Upper lobe of right lung (tissue), 1 donor: ENCODE results near the gene SNRNP25. TPM values are rescaled to one million over a fixed set of nuclear protein-coding genes. Genes with fewer than 3 reads are reported as not detected.

ENCODE experiments used
- ATAC-seq: fragments of 200-7000 bp; cut with Tn5 transposase; one replicate; pipeline ENCODE4 v1.9.1; 2020; ENCODE audit warnings: mild to moderate bottlenecking, moderate library complexity
- DNase-seq: peaks from one replicate; pipeline ENCODE4 v3.0.0-alpha.2; 2020
- H3K27ac ChIP-seq: fragments of 200-600 bp; one replicate; pipeline ENCODE4 v1.8.0; 2022
- H3K27me3 ChIP-seq: fragments of 200-600 bp; one replicate; pipeline ENCODE4 v1.8.0; 2022; ENCODE audit warnings: mild to moderate bottlenecking
- H3K36me3 ChIP-seq: fragments of 200-600 bp; one replicate; pipeline ENCODE4 v1.8.0; 2022
- H3K4me1 ChIP-seq: fragments of 200-600 bp; one replicate; pipeline ENCODE4 v1.8.0; 2022
- H3K4me3 ChIP-seq: fragments of 200-600 bp; one replicate; pipeline ENCODE4 v1.8.0; 2022; ENCODE audit warnings: mild to moderate bottlenecking
- H3K9me3 ChIP-seq: fragments of 200-600 bp; one replicate; pipeline ENCODE4 v1.8.0; 2022
- intact Hi-C: fragments of 100-400 bp; cut with DNase I; formaldehyde crosslinking; loops from one replicate; pipeline ENCODE4 v1.11.0; 2022
- total RNA-seq: library from RNA; stranded (reverse); fragmentation: NEBNext Ultra II Directional; extraction: Animal tissue kit (Norgen Biotek cat#: 25700); gene quantifications from one replicate; pipeline ENCODE4 v1.2.1, GENCODE V29; 2021
- TF ChIP-seq, protein P1 (sequence below): fragments of 200-600 bp; IDR thresholded peaks from one replicate; pipeline ENCODE4 v1.8.0; 2022; ENCODE audit warnings: antibody characterized with exemption
- donor health status: DM: no; HTN: yes; CAD: no; lungs with severe emphysema.

The SNRNP25 gene
- total RNA-seq, 1 donor from 2014 or later = 11.6 TPM

DNA sequence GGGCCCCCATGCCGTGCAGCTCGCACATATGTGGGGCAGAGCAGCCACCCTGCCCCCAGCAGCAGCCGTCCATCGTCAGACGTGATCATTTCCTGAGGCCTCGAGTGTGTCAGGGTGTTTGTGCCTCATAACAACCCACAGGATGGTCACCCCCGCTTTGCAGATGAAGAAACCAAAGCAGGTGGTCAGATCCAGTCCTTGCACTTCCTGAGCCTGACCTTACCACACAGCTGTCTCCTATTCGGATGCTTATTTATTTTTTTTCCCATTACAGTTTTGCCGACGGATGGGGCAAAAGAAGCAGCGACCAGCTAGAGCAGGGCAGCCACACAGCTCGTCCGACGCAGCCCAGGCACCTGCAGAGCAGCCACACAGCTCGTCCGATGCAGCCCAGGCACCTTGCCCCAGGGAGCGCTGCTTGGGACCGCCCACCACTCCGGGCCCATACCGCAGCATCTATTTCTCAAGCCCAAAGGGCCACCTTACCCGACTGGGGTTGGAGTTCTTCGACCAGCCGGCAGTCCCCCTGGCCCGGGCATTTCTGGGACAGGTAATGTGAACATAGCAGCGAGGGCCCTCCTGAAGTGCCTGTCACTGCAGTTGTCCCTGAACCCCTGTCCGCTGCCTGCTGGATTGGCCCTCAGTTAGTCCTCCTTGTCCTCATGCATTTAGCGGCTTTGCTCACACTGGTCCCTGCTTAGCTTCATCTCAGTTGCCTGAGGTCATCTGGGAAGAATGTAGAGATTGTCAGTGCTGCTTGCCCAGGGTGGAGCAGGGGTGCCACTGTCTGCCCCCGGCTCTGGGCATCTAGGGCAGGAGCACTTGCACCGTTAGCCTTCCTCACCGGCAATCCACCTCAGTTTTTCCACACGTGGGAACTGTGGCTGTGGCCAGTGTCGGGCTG is 25.8 kb downstream of the SNRNP25 start:
- intact Hi-C loops = no loop called here
- H3K36me3 ChIP-seq = peaks cover 14% of the 10 kb centered on the region
- H3K4me1 ChIP-seq = peaks cover 43% of the 10 kb centered on the region
- DNase-seq = no peak
- no peak for ATAC-seq
- peak overlapping the region; percentile 82 for H3K4me3 ChIP-seq
- H3K27me3 ChIP-seq = no peaks in the 10 kb centered on the region
- H3K9me3 ChIP-seq = no peaks in the 10 kb centered on the region
- H3K27ac ChIP-seq = peak overlapping the region; percentile 93
- TF ChIP-seq, protein P1, sequence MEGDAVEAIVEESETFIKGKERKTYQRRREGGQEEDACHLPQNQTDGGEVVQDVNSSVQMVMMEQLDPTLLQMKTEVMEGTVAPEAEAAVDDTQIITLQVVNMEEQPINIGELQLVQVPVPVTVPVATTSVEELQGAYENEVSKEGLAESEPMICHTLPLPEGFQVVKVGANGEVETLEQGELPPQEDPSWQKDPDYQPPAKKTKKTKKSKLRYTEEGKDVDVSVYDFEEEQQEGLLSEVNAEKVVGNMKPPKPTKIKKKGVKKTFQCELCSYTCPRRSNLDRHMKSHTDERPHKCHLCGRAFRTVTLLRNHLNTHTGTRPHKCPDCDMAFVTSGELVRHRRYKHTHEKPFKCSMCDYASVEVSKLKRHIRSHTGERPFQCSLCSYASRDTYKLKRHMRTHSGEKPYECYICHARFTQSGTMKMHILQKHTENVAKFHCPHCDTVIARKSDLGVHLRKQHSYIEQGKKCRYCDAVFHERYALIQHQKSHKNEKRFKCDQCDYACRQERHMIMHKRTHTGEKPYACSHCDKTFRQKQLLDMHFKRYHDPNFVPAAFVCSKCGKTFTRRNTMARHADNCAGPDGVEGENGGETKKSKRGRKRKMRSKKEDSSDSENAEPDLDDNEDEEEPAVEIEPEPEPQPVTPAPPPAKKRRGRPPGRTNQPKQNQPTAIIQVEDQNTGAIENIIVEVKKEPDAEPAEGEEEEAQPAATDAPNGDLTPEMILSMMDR = no peak

DNA sequence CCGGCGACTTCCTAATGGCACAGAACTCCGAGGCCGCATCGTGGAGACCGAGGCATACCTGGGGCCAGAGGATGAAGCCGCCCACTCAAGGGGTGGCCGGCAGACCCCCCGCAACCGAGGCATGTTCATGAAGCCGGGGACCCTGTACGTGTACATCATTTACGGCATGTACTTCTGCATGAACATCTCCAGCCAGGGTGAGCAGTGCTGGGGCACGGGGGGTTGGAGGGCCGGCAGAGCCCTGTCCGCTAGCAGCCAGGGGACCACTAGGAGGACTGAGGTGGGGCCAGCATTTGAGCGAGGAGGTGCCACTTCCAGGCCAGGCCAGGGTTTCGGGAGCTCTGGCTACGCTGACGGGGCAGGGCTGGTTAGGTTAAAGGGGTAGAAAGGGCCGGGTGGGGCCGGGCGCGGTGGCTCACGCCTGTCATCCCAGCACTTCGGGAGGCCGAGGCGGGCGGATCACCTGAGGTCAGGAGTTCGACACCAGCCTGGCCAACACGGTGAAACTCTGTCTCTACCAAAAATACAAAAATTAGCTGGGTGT is 29.5 kb downstream of the SNRNP25 start:
- Histone ChIP-seq H3K4me1 (peaks cover 37% of the 10 kb centered on the region), H3K36me3 (peaks cover 41% of the 10 kb centered on the region), H3K27ac (no peak overlapping the region), H3K4me3 (no peak overlapping the region), H3K27me3 (no peaks in the 10 kb centered on the region), H3K9me3 (no peaks in the 10 kb centered on the region)
- intact Hi-C loops = no loop called here
- ATAC-seq (no peak), DNase-seq (no peak)
- TF ChIP-seq, protein P1 = no peak

DNA sequence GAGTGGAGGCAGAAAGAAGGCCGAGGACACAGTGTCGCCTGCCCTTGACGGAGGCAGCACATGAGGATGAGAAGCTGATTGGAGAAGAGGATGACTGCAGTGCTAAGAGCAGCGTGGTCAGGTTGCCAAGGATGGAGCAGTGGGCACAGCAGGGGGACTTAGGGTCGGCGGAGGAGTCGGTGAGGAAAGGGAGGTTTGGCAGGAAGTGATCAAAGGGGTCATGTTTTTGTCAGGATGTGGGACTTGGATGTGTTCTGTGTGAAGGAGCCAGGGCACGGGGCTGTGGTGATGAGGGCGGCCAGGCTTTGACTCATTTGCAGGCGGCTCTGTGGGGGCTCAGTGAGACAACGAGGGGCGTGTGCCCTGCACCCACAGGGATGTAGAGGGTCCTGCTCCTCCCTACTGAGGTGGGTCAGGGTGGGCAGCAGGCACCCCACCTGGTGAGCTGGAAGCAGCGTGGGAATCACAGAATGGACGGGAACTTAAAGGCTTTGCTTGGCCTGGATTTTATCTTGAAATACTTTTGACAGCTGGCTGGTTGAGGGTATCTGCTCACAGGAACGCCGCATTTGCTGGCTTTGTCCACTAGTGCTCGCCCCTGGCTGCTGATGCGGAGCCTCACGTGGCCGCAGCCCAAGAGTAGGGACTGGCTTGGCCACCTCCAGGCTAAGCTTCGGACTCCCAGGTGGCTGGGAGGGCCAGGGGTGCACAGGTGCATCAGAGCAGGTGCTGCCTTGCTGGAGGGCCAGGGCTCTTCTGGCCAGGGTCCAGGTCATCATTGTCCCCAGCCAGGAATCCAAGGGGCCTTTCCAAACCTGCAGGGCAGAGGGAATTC is 30.4 kb downstream of the SNRNP25 start:
- Histone ChIP-seq H3K36me3 (peaks cover 50% of the 10 kb centered on the region), H3K27me3 (no peaks in the 10 kb centered on the region), H3K27ac (peak overlapping the region; percentile 79), H3K4me1 (peaks cover 32% of the 10 kb centered on the region), H3K9me3 (no peaks in the 10 kb centered on the region), H3K4me3 (no peak overlapping the region)
- TF ChIP-seq, protein P1 = no peak
- DNase-seq (no peak), ATAC-seq (peak; percentile 2)
- intact Hi-C loops = no loop called here

DNA sequence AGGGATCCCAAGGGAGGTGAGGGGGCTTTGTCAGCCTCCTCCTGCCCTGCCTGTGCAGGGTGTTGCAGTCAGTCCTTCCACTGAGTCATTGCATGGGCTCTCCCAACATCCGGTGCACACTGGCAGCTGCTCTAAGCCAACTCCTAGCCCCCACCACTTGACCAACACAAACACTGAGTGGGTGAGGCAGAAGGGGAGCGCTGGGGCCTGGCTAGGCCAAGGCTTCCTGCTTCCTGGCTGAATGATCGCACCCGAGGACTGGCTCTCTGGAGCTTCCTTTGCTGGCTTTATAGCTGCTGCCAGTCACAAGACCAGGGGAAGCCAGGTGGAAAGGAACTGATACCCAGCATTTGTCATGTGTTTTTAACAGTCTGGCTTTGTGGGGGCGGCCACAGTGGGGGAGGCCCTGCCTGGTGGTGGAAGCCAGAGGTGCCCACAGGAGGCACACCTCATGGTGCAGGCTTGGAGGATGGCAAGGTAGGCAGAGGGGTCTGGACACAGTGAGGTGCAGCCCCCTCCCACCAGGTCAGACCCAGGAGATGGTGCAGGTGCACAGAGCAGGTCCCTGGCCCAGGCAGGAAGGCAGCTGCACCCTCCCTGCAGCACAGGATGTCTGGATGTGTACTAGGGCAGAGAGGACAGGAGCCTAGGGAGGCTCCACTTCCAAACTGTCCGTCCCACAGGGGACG is 31.2 kb downstream of the SNRNP25 start:
- Histone ChIP-seq H3K27me3 (no peaks in the 10 kb centered on the region), H3K9me3 (no peaks in the 10 kb centered on the region), H3K27ac (peak overlapping the region; percentile 79), H3K36me3 (peaks cover 52% of the 10 kb centered on the region), H3K4me1 (peaks cover 28% of the 10 kb centered on the region), H3K4me3 (no peak overlapping the region)
- TF ChIP-seq, protein P1 = no peak
- ATAC-seq = peak; percentile 82
- DNase-seq = peak; percentile 77
- intact Hi-C loops = no loop called here

DNA sequence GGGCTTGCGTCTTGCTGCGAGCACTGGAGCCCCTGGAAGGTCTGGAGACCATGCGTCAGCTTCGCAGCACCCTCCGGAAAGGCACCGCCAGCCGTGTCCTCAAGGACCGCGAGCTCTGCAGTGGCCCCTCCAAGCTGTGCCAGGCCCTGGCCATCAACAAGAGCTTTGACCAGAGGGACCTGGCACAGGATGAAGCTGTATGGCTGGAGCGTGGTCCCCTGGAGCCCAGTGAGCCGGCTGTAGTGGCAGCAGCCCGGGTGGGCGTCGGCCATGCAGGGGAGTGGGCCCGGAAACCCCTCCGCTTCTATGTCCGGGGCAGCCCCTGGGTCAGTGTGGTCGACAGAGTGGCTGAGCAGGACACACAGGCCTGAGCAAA is 31.8 kb downstream of the SNRNP25 start:
- Histone ChIP-seq H3K27me3 (no peaks in the 10 kb centered on the region), H3K36me3 (peaks cover 53% of the 10 kb centered on the region), H3K4me1 (peaks cover 28% of the 10 kb centered on the region), H3K27ac (peak overlapping the region; percentile 79), H3K9me3 (no peaks in the 10 kb centered on the region), H3K4me3 (no peak overlapping the region)
- TF ChIP-seq, protein P1 = no peak
- ATAC-seq (no peak), DNase-seq (no peak)
- intact Hi-C loops = no loop called here
